ENCODE results near the gene CKAP4. TPM values are rescaled to one million over a fixed set of nuclear protein-coding genes. Genes with fewer than 3 reads are reported as not detected.

CKAP4 gene
- total and polyA plus RNA-seq, 2 of the 13 experiments (the other 11 are each of a cell fraction or from before 2014, with no cell fraction given): 39.2 to 70.2 TPM

GRCh38 chr12:106195621-106196027, 52.2 kb downstream of the CKAP4 start (continued):
- no peak for TF ChIP-seq ZNF230 (CRISPR knock-in tag; IDR thresholded peaks at IDR 0.05)
- TF ChIP-seq ZNF558 (CRISPR knock-in tag; IDR thresholded peaks at IDR 0.05; ENCODE audit: borderline replicate concordance): no peak
- no peak for TF ChIP-seq ZNF598 (CRISPR knock-in tag; IDR thresholded peaks at IDR 0.05; ENCODE audit: borderline replicate concordance)
- TF ChIP-seq FOSL1 (CRISPR knock-in tag; IDR thresholded peaks at IDR 0.05; ENCODE audit: borderline replicate concordance): no peak
- TF ChIP-seq PAX8 (CRISPR knock-in tag; IDR thresholded peaks at IDR 0.05; ENCODE audit: borderline replicate concordance): no peak
- no peak for TF ChIP-seq ZBED4 (CRISPR knock-in tag; IDR thresholded peaks at IDR 0.05; ENCODE audit: borderline replicate concordance)
- no peak for TF ChIP-seq NFAT5 (CRISPR knock-in tag; IDR thresholded peaks at IDR 0.05)
- TF ChIP-seq ZNF639 (CRISPR knock-in tag; conservative IDR thresholded peaks at IDR 0.05): no peak
- TF ChIP-seq ZNF3 (CRISPR knock-in tag; IDR thresholded peaks at IDR 0.05): no peak
- TF ChIP-seq SP140L (CRISPR knock-in tag; IDR thresholded peaks at IDR 0.05; ENCODE audit: borderline replicate concordance): no peak
- no peak for TF ChIP-seq PREB (CRISPR knock-in tag; IDR thresholded peaks at IDR 0.05)
- peak; percentile 94 for TF ChIP-seq CEBPB (IDR thresholded peaks at IDR 0.05; ENCODE audit: borderline replicate concordance, low read depth, low read length)
- no peak for TF ChIP-seq ZBTB33 (CRISPR knock-in tag; IDR thresholded peaks at IDR 0.05)
- TF ChIP-seq ATF3 (CRISPR knock-in tag; IDR thresholded peaks at IDR 0.05): no peak
- peak; percentile 61; the same call in 1 of the 2 replicates for TF ChIP-seq CREM (IDR thresholded peaks at IDR 0.05)
- no peak for TF ChIP-seq CREM (CRISPR knock-in tag; IDR thresholded peaks at IDR 0.05)

All from HepG2 (cell line).